ENCODE results near the gene FLNC. TPM values are rescaled to one million over a fixed set of nuclear protein-coding genes. Genes with fewer than 3 reads are reported as not detected.

Gene FLNC
- total and polyA plus RNA-seq, 2 of the 13 experiments (the other 11 are each of a cell fraction or from before 2014, with no cell fraction given), result 0.02 TPM; not detected in 1

- TF ChIP-seq THAP9 (CRISPR knock-in tag; IDR thresholded peaks at IDR 0.05; ENCODE audit: borderline replicate concordance), result no peak; the same call in 1 of the 2 replicates
- no peak for TF ChIP-seq RELA (CRISPR knock-in tag; IDR thresholded peaks at IDR 0.05)
- TF ChIP-seq ZNF770 (CRISPR knock-in tag; IDR thresholded peaks at IDR 0.05), result no peak; the same call in 1 of the 2 replicates
- no peak for TF ChIP-seq ZNF451 (CRISPR knock-in tag; IDR thresholded peaks at IDR 0.05)
- no peak for TF ChIP-seq BRD4 (CRISPR knock-in tag; IDR thresholded peaks at IDR 0.05)
- TF ChIP-seq SCMH1 (CRISPR knock-in tag; IDR thresholded peaks at IDR 0.05; ENCODE audit: borderline replicate concordance), result no peak
- TF ChIP-seq ZNF761 (CRISPR knock-in tag; conservative IDR thresholded peaks at IDR 0.05), result 0 out of 2 replicates have a peak, but pooled peaks have one; percentile 65
- TF ChIP-seq NFKB2 (CRISPR knock-in tag; IDR thresholded peaks at IDR 0.05; ENCODE audit: borderline replicate concordance), result no peak
- 0 out of 2 replicates have a peak, but pooled peaks have one; percentile 25 for TF ChIP-seq KDM5A (IDR thresholded peaks at IDR 0.05; ENCODE audit: borderline replicate concordance, low read length)
- no peak; the same call in 1 of the 2 replicates for TF ChIP-seq ZNF235 (CRISPR knock-in tag; IDR thresholded peaks at IDR 0.05; ENCODE audit: borderline replicate concordance)
- no peak for TF ChIP-seq NCOR1 (IDR thresholded peaks at IDR 0.05; ENCODE audit: borderline replicate concordance, low read length)
- no peak for TF ChIP-seq TFE3 (CRISPR knock-in tag; IDR thresholded peaks at IDR 0.05)
- peak; percentile 84 for TF ChIP-seq HCFC1 (IDR thresholded peaks at IDR 0.05; ENCODE audit: low read depth, low read length)
- TF ChIP-seq E2F2 (CRISPR knock-in tag; IDR thresholded peaks at IDR 0.05; ENCODE audit: borderline replicate concordance), result no peak
- no peak; a peak in 2 of 4 replicates for TF ChIP-seq KLF16 (CRISPR knock-in tag; IDR thresholded peaks at IDR 0.05)
- no peak for TF ChIP-seq RCOR2 (CRISPR knock-in tag; IDR thresholded peaks at IDR 0.05)
- TF ChIP-seq SRSF4 (IDR thresholded peaks at IDR 0.05; ENCODE audit: low read depth, low read length, poor library complexity, severe bottlenecking), result no peak
- no peak for TF ChIP-seq KLF9 (CRISPR knock-in tag; IDR thresholded peaks at IDR 0.05; ENCODE audit: low read depth)
- TF ChIP-seq PTBP1 (IDR thresholded peaks at IDR 0.05; ENCODE audit: low read depth, low read length, poor library complexity, severe bottlenecking), result no peak
Observed at GRCh38 chr7:128862571-128863432, 32.6 kb downstream of the FLNC start, which contains the start of gene ATP6V1F (continued).
